22Rv1 (cell line): ENCODE data around the gene CNNM2.

Experiments used
- CTCF ChIP-seq: fragments of 450-650 bp; IDR thresholded peaks from 2 replicates; pipeline ENCODE4 v1.5.1; 2017; ENCODE audit warnings: mild to moderate bottlenecking
- ZFX ChIP-seq: fragments of 450-650 bp; IDR thresholded peaks from 2 replicates; pipeline ENCODE4 v1.6.1; 2017; ENCODE audit warnings: antibody characterized with exemption, borderline replicate concordance

DNA sequence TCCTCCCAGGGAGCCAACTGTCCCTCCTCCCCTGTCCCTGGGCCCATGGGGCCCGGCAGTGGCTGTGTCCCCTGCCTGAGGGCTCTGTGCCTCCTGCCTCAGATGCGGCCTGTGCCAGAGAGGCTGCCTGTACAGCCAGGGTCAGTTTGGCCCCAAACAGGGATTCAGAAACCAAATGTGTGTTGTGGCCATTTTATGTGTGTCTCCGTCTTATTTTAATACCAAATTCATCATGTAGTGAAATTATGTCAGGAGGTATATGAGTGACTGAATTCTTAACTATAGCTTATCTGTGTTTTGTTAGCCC lies 160.2 kb downstream of the CNNM2 start:
- TF ChIP-seq CTCF (no peak), ZFX (no peak)
